ENCODE results near the gene SCP2.

DNA sequence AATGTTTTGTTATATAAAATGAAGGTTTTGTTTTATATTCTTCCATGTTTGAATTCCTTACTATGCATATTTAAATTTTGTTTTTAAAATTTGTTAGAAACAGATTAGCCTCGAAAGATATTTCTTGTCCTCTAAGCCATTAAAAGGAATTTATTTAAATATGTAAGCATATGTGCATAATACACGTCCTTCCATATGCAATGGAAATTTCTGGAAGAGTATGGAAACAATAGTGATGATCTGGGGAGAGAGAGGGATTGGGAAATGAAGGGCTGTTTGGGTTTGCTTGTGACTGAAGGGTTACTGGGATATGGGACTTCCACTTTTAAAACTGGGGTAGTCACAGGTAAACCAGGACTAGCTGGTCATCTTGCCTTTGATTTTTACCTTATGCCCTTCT is 26.7 kb upstream of the SCP2 start:
- TF ChIP-seq ELF4 (IDR thresholded peaks at IDR 0.05) (no peak), CTBP1 (IDR thresholded peaks at IDR 0.05; ENCODE audit: borderline replicate concordance) (no peak), ZNF384 (IDR thresholded peaks at IDR 0.05) (no peak), SUZ12 (IDR thresholded peaks at IDR 0.05) (no peak), FOXM1 (IDR thresholded peaks at IDR 0.05; ENCODE audit: borderline replicate concordance) (no peak), FOXK2 (IDR thresholded peaks at IDR 0.05) (no peak), NFRKB (IDR thresholded peaks at IDR 0.05) (no peak), FOXA1 (IDR thresholded peaks at IDR 0.05) (no peak), BHLHE40 (IDR thresholded peaks at IDR 0.05; ENCODE audit: borderline replicate concordance) (no peak), SP1 (IDR thresholded peaks at IDR 0.05) (no peak), TARDBP (IDR thresholded peaks at IDR 0.05) (no peak), L3MBTL2 (conservative IDR thresholded peaks at IDR 0.05) (no peak), ARNT (IDR thresholded peaks at IDR 0.05) (no peak)
- TF ChIP-seq, protein P1, sequence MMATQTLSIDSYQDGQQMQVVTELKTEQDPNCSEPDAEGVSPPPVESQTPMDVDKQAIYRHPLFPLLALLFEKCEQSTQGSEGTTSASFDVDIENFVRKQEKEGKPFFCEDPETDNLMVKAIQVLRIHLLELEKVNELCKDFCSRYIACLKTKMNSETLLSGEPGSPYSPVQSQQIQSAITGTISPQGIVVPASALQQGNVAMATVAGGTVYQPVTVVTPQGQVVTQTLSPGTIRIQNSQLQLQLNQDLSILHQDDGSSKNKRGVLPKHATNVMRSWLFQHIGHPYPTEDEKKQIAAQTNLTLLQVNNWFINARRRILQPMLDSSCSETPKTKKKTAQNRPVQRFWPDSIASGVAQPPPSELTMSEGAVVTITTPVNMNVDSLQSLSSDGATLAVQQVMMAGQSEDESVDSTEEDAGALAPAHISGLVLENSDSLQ (IDR thresholded peaks at IDR 0.05), result no peak

All from HEK293T (cell line).